Activated CD4-positive, CD25-positive, alpha-beta regulatory T cell (primary cell): ENCODE measurements around the gene ABCA8.
"Not testable (repeated sequence)": the region's sequence is repeated elsewhere in the genome, so short reads cannot be mapped to it uniquely, and the experiment has no call there.

Source experiments
- DNase-seq, 4 experiments: peaks; one replicate each; lab custom pipeline; 2025; lab: John Stamatoyannopoulos, UW

Gene ABCA8

GRCh38 chr17:68829211-68829610, 126.0 kb downstream of the ABCA8 start:
- DNase-seq = no peak

GRCh38 chr17:68824707-68825106, 130.5 kb downstream of the ABCA8 start:
- DNase-seq = no peak

GRCh38 chr17:68824185-68824584, 131.0 kb downstream of the ABCA8 start:
- DNase-seq = not testable (repeated sequence)

GRCh38 chr17:68822719-68823289, 132.4 kb downstream of the ABCA8 start:
- no peak for DNase-seq

DNA sequence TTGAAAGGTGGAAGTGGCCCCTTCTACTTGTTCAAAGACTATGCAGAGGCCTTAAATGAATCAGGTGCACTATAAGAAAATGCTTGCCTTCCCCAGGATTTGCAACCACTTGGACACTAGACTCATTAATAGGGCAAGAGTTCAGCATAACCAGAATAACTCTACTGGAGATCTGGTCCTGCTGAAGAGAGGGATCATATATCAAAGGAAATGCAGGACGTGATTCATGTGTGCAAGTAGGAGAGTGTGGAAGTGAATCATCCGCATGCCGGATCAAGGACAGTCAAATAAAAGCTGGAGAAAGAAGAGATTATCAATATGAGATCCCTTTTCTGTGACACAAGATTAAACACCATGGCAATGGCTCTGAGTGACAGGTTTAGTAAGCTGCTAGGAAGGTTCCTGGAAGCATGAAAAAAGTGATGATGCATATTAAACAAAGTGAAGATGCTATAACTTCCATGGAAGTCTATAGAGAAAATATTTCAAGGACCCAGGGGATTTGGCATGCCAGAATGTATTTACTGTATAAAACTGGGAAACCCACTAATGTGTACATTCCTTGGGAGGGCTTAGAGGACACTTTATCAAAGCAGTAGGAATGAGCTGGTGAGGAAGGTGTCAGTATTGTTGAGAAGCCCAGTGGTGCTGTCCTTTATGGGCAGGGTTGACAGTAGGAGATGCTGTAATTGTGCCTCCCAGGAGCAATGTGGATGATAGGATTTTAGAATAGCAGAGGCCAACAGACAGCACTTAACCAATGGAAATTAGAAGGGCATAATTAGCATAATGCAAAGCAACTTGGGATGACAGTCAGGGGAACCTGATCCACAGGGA, 133.1 kb downstream of the ABCA8 start:
- DNase-seq = no peak

DNA sequence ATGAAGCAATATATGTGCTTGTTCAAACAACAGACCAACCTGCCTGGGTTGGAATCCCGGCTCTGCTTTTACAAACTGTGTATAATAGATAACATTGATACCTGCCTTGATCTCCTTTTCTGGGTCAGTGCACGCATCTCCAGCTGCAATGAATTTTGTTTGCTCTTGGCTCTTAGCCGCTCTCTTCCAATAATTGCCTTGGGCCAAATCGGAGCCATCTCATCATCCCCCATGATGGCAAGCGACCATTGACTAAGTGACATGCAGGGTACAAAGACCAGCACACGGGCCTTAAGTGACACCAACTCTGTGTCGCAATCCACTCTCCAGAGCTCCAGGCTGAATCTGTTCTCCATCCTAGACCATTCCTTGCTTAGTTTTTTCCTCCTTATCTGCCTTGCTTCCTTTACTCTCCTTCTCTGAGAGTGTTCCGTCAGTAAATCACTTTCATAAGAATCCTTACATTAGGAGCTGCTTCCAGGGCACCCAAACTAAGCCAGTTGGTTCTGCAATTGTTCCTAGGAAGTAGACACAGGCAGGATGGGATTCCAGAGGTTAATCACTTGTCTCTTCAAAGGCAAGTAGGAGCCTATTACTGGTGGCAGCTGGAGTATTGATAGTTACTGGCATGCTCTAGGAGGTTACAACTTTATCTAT, 134.2 kb downstream of the ABCA8 start:
- DNase-seq = no peak

DNA sequence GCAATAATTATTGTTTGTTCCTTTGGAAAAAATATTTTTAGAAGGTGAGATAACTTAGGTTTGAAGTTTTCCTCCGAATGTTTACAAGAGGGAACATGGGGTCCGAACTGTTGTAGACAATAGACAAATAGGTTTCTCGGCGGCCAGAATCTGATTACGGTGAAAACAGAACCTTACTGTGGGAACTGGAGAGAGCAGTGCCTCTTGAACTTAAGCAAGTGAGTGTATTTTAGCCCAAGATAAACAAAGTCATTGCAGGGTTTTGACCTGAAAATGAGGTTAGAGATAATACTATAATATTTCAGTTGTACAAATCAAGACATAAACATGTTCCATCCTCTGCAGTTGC, 134.7 kb downstream of the ABCA8 start:
- DNase-seq = no peak

DNA sequence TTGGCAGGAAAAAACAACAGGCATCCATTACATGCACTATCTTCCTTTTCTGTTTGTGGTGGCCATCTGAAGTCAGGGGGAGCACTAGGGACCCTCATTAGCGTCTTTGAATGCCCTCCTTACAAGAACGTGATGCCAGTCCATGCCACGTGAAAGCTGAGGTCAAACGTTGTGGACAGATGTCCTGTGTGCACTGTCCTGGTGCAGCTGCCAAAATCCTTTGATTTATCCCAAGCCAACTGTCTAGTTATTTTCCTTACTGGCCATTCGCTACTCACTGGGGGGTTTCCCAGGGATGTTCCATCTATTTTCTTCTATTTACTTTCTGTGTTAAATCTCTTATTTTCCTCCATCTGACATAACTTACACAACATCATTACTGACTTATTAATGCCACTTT, 135.7 kb downstream of the ABCA8 start:
- no peak for DNase-seq
